Thymus (tissue), 2 donors: ENCODE measurements around the gene CYB5R2. TPM values are rescaled to one million over a fixed set of nuclear protein-coding genes. Genes with fewer than 3 reads are reported as not detected.

Experiments
- polyA plus RNA-seq: library from polyadenylated mRNA; stranded (reverse); fragments of 200-250 nt; gene quantifications from one replicate; pipeline ENCODE4 v1.2.3, GENCODE V29; 2013
- total RNA-seq: library from RNA; stranded (reverse); fragments of 120-200 nt; gene quantifications from one replicate; pipeline ENCODE4 v1.2.4, GENCODE V29; 2013
- donor health status: healthy.

Gene CYB5R2
- total and polyA plus RNA-seq, 2 donors = 0.85 to 7.4 TPM

Other genes with a start within 250 kb of the CYB5R2 start
- gene OLFML1, start 188.0 kb downstream of the CYB5R2 start, total RNA-seq = 2.2 TPM
- 0.39 TPM for gene OLFML1, start 188.0 kb downstream of the CYB5R2 start, polyA plus RNA-seq
- 6.0 TPM for gene PPFIBP2, start 159.5 kb downstream of the CYB5R2 start, total RNA-seq
- gene PPFIBP2, start 159.5 kb downstream of the CYB5R2 start, polyA plus RNA-seq = 5.6 TPM
- not detected for gene OVCH2, start 33.0 kb upstream of the CYB5R2 start, total RNA-seq
- gene OVCH2, start 33.0 kb upstream of the CYB5R2 start, polyA plus RNA-seq = 1.5 TPM
- gene OR5P2, start 123.4 kb upstream of the CYB5R2 start, total RNA-seq = not detected
- gene OR5P2, start 123.4 kb upstream of the CYB5R2 start, polyA plus RNA-seq = not detected
- gene OR5P3, start 157.3 kb upstream of the CYB5R2 start, total RNA-seq = not detected
- not detected for gene OR5P3, start 157.3 kb upstream of the CYB5R2 start, polyA plus RNA-seq